KMS-11 (cell line): ENCODE measurements around the gene SP140.
A peak's percentile ranks its signal among the peaks of the same experiment; 100 is the strongest.

Source experiments
- H2AFZ ChIP-seq: fragments of 200-600 bp; sonication (generic); 2 replicates; pipeline ENCODE4 v1.6.1; 2016; ENCODE audit warnings: antibody characterized with exemption, mixed run types, low read depth
- H3K27ac ChIP-seq: fragments of 200-600 bp; sonication (generic); 2 replicates; pipeline ENCODE4 v1.6.1; 2016; ENCODE audit warnings: mild to moderate bottlenecking, mixed run types
- H3K27me3 ChIP-seq: fragments of 200-600 bp; sonication (generic); 2 replicates; pipeline ENCODE4 v1.6.1; 2017; ENCODE audit warnings: mild to moderate bottlenecking, low read depth, mixed run types, moderate library complexity; ENCODE audit not compliant: insufficient read depth
- H3K36me3 ChIP-seq: fragments of 200-600 bp; sonication (generic); 2 replicates; pipeline ENCODE4 v1.6.1; 2017; ENCODE audit warnings: mild to moderate bottlenecking, mixed run types; ENCODE audit not compliant: insufficient read depth
- H3K4me1 ChIP-seq: fragments of 200-600 bp; sonication (generic); 2 replicates; pipeline ENCODE4 v1.6.1; 2016; ENCODE audit warnings: mild to moderate bottlenecking, low read depth, mixed run types; ENCODE audit not compliant: poor library complexity, severe bottlenecking
- H3K4me2 ChIP-seq: fragments of 200-600 bp; sonication (generic); 2 replicates; pipeline ENCODE4 v1.7.0; 2016; ENCODE audit warnings: mild to moderate bottlenecking, mixed run types
- H3K4me3 ChIP-seq: fragments of 200-600 bp; sonication (generic); IDR thresholded peaks from 2 replicates; pipeline ENCODE4 v1.6.1; 2017; ENCODE audit warnings: low read depth, low read length, mixed read lengths; ENCODE audit not compliant: insufficient read depth
- H3K79me2 ChIP-seq: fragments of 200-600 bp; sonication (generic); 2 replicates; pipeline ENCODE4 v1.6.1; 2016; ENCODE audit warnings: low read depth, mixed run types; ENCODE audit not compliant: insufficient read depth
- H3K9ac ChIP-seq: fragments of 200-600 bp; sonication (generic); 2 replicates; pipeline ENCODE4 v1.6.1; 2016; ENCODE audit warnings: mild to moderate bottlenecking, mixed run types
- H4K20me1 ChIP-seq: fragments of 200-600 bp; sonication (generic); 2 replicates; pipeline ENCODE4 v1.6.1; 2016; ENCODE audit warnings: mild to moderate bottlenecking, mixed run types; ENCODE audit not compliant: insufficient read depth
- TF ChIP-seq, protein P1 (sequence below): fragments of 200-600 bp; sonication (generic); conservative IDR thresholded peaks from 2 replicates; pipeline ENCODE4 v1.6.1; 2017; ENCODE audit warnings: low read depth, mild to moderate bottlenecking, antibody characterized with exemption, low read length, moderate library complexity, mixed read lengths

SP140 gene

DNA sequence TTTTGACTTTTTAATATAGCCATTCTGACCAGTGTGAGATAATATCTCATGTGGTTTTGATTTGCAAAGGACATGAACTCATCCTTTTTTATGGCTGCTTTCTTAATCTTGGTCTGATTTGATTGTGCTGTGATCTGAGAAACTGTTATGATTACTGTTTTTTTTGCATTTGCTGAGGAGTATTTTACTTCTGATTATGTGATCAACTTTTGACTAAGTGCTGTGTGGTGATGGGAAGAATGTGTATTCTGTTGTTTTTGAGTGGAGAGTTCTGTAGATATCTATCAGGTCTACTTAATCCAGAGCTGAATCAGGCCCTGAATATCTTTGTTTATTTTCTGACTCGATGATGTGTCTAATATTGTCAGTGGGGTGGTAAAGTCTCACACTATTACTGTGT lies 118.2 kb downstream of the SP140 start:
- H3K27ac ChIP-seq: no peak overlapping the region
- TF ChIP-seq, protein P1, sequence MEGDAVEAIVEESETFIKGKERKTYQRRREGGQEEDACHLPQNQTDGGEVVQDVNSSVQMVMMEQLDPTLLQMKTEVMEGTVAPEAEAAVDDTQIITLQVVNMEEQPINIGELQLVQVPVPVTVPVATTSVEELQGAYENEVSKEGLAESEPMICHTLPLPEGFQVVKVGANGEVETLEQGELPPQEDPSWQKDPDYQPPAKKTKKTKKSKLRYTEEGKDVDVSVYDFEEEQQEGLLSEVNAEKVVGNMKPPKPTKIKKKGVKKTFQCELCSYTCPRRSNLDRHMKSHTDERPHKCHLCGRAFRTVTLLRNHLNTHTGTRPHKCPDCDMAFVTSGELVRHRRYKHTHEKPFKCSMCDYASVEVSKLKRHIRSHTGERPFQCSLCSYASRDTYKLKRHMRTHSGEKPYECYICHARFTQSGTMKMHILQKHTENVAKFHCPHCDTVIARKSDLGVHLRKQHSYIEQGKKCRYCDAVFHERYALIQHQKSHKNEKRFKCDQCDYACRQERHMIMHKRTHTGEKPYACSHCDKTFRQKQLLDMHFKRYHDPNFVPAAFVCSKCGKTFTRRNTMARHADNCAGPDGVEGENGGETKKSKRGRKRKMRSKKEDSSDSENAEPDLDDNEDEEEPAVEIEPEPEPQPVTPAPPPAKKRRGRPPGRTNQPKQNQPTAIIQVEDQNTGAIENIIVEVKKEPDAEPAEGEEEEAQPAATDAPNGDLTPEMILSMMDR: no peak
- H3K27me3 ChIP-seq: no peaks in the 10 kb centered on the region
- no peak overlapping the region for H2AFZ ChIP-seq
- H4K20me1 ChIP-seq: no peaks in the 10 kb centered on the region
- H3K9ac ChIP-seq: no peak overlapping the region
- peaks cover 19% of the 10 kb centered on the region for H3K79me2 ChIP-seq
- H3K4me3 ChIP-seq: no peak overlapping the region
- H3K4me1 ChIP-seq: peaks cover 44% of the 10 kb centered on the region
- no peak overlapping the region for H3K4me2 ChIP-seq
- no peaks in the 10 kb centered on the region for H3K36me3 ChIP-seq

DNA sequence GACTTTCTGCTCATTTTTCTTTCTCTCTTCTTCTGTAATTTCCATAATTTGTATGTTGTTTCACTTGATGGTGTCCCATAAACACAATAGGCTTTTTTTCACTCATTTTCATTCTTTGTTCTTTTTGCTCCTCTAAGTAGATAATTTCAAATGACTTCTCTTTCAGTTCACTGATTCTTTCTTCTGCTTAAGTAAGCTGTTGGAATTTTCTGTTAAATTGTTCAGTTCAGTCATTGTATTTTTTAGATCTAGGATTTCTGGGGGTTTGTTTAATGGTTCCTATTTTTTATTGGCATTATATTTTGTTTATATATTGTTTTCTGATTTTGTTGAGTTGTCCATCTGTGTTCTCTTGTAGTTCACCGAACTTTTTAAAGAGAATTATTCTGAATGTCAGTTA lies 120.9 kb downstream of the SP140 start:
- Histone ChIP-seq H3K4me1 (peaks cover 69% of the 10 kb centered on the region), H3K9ac (no peak overlapping the region), H3K79me2 (peaks cover 26% of the 10 kb centered on the region), H3K27ac (no peak overlapping the region), H2AFZ (no peak overlapping the region), H3K4me3 (no peak overlapping the region), H3K4me2 (no peak overlapping the region), H4K20me1 (no peaks in the 10 kb centered on the region), H3K36me3 (no peaks in the 10 kb centered on the region), H3K27me3 (no peaks in the 10 kb centered on the region)
- TF ChIP-seq, protein P1: no peak

DNA sequence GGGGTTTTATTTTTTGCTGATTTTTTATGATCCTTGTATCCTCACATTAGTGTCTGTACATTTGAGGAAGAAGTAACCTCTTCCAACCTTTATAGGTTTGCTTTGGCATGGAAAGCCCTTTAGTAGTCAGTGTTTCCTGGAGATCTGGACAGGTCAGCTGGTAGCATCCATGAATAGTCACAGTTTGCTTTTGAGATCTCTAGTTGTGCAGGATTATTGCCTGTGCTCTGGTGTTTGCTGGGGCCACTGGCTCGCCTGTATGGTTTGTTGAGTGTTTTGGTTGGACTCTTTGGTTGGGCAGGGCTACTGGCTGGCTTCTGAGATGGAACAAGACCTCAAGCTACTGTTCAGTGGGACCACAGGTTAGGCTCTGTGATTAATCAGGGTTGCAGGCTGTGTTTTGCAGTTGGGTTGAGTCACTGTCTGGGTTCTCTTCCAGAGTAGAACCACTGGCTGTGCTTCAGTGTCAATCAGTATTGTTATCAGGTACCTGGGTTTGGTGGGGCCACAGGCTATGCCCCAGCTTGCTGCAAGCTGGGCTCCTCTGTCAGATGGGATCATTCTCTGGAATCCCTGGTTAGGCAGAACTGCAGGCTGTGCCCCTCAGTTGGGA lies 121.5 kb downstream of the SP140 start:
- no peaks in the 10 kb centered on the region for H4K20me1 ChIP-seq
- no peak overlapping the region; the same call in 1 of the 2 replicates for H3K9ac ChIP-seq
- no peaks in the 10 kb centered on the region for H3K27me3 ChIP-seq
- peaks cover 26% of the 10 kb centered on the region for H3K79me2 ChIP-seq
- TF ChIP-seq, protein P1: no peak
- H3K4me2 ChIP-seq: peak overlapping the region; percentile 88
- H3K4me3 ChIP-seq: no peak overlapping the region
- peak overlapping the region; percentile 83 for H3K27ac ChIP-seq
- peak overlapping the region; percentile 3; the same call in 1 of the 2 replicates for H2AFZ ChIP-seq
- H3K36me3 ChIP-seq: no peaks in the 10 kb centered on the region
- peaks cover 69% of the 10 kb centered on the region for H3K4me1 ChIP-seq

DNA sequence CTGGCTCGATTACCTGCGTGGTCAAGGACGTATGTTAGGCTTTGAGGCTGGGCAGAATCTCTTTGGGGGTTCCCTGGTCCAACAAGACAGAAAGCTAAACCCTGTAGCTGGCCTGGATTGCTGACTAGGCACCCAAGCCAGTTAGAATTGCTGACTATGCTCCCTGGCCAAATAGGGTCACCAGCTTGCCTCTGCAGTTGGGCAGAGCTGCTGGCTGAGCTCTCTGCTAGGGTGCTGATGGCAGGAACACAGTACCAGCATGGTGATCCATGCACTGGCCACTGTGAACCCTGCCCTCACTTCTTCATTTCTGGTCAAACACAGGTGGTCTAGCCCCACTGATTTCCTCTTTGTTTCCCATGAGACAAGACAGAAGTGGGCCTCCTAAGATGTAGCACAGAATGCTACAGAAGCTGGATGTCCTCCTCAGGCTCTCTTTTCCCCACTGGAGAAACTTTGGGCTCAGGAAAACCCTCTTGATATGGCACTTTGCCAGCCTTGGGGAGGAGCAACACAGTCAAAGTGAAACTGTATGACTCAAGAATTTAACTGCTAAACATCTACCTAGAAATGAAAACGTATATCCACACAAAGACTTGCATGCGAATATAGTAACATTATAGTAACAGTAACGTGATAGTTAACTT lies 122.2 kb downstream of the SP140 start:
- peaks cover 26% of the 10 kb centered on the region for H3K79me2 ChIP-seq
- peak overlapping the region; percentile 3; the same call in 1 of the 2 replicates for H2AFZ ChIP-seq
- TF ChIP-seq, protein P1: no peak
- peak overlapping the region; percentile 31 for H3K4me3 ChIP-seq
- no peaks in the 10 kb centered on the region for H4K20me1 ChIP-seq
- no peaks in the 10 kb centered on the region for H3K27me3 ChIP-seq
- peak overlapping the region; percentile 40; the same call in 1 of the 2 replicates for H3K9ac ChIP-seq
- H3K4me1 ChIP-seq: peaks cover 69% of the 10 kb centered on the region
- H3K4me2 ChIP-seq: peak overlapping the region; percentile 88
- H3K27ac ChIP-seq: peak overlapping the region; percentile 83
- H3K36me3 ChIP-seq: no peaks in the 10 kb centered on the region
